PC-3 (cell line): ENCODE results near the gene CDK19.

Experiments used
- CTCF ChIP-seq: fragments of 300-600 bp; sonication (generic); conservative IDR thresholded peaks from 2 replicates; pipeline ENCODE4 v1.5.1; 2017; ENCODE audit warnings: antibody characterized with exemption, low read depth, mild to moderate bottlenecking, low read length
- EZH2 ChIP-seq: fragments of 300-600 bp; sonication (generic); IDR thresholded peaks from one replicate; pipeline ENCODE4 v1.6.1; 2017; ENCODE audit warnings: antibody characterized with exemption, mild to moderate bottlenecking, low read length; ENCODE audit not compliant: unreplicated experiment

- no peak for TF ChIP-seq CTCF
- no peak for TF ChIP-seq EZH2
These were observed 158.8 kb downstream of the CDK19 start for GRCh38 chr6:110656492-110656891.
